Adipocyte (in vitro differentiated cells): ENCODE measurements around the gene TTLL6.
"Not testable (repeated sequence)": the region's sequence is repeated elsewhere in the genome, so short reads cannot be mapped to it uniquely, and the experiment has no call there.

Experiments used
- DNase-seq: peaks from one replicate; pipeline ENCODE4 v3.0.0-alpha.2; 2015; ENCODE audit warnings: low read depth
- H3K27me3 ChIP-seq: replicated peaks from 2 replicates; pipeline ENCODE4 v1.7.0; 2013; ENCODE audit warnings: mild to moderate bottlenecking, low read length, moderate library complexity; ENCODE audit not compliant: control insufficient read depth, insufficient read depth
- H3K36me3 ChIP-seq: 2 replicates; pipeline ENCODE4 v1.7.0; 2013; ENCODE audit warnings: low read length, mild to moderate bottlenecking, moderate library complexity; ENCODE audit not compliant: control insufficient read depth, insufficient read depth, severe bottlenecking
- H3K4me1 ChIP-seq: 2 replicates; pipeline ENCODE4 v1.7.0; 2013; ENCODE audit warnings: mild to moderate bottlenecking, low read length, moderate library complexity; ENCODE audit not compliant: control insufficient read depth, insufficient read depth
- H3K4me3 ChIP-seq: 2 replicates; pipeline ENCODE4 v1.7.0; 2013; ENCODE audit warnings: mild to moderate bottlenecking, low read length, moderate library complexity
- H3K9ac ChIP-seq: 2 replicates; pipeline ENCODE4 v1.7.0; 2013; ENCODE audit warnings: mild to moderate bottlenecking, low read length, moderate library complexity
- H3K9me3 ChIP-seq: 2 replicates; pipeline ENCODE4 v1.7.0; 2013; ENCODE audit warnings: mild to moderate bottlenecking, low read length, moderate library complexity; ENCODE audit not compliant: control insufficient read depth

The TTLL6 gene

DNA sequence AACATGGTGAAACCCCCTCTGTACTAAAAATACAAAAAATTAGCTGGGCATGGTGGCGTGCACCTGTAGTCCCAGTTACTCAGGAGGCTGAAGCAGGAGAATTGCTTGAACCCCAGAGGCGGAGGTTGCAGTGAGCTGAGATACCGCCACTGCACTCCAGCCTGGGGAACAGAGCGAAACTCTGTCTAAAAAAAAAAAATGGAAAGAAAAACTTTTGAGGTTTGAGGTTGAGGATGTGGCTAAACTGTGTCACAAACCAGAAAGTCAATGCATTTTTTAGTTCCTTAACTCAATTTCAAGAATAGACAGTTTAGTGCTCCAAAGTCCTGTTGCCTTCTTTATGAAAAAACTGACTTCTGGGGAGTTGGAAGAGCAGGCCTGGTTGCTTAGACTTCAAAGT, 20.4 kb upstream of the TTLL6 start:
- not testable (repeated sequence) for H3K9me3 ChIP-seq, H3K27me3 ChIP-seq, DNase-seq, H3K4me3 ChIP-seq, H3K9ac ChIP-seq
- H3K4me1 ChIP-seq: peaks cover 51% of the 10 kb centered on the region
- peaks cover 12% of the 10 kb centered on the region for H3K36me3 ChIP-seq

DNA sequence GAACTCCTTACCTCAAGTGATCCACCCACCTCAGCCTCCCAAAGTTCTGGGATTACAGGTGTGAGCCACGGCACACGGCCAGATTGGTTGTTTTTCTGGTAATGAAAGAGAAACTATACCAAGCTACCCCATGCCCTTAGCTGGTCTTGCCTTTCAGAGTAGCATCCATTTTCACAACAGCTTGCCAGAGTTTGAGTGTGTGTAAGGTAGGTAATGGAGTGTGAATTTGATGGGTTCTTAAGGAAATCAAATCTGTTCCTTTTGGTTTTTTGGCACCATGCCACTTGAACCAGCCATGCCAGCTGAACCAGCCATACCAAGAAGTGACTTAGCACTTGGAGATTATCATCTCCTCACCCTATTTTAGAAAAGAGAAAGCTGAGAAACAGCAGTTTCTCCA, 18.9 kb upstream of the TTLL6 start:
- H3K36me3 ChIP-seq: peaks cover 9% of the 10 kb centered on the region
- no peak for DNase-seq

DNA sequence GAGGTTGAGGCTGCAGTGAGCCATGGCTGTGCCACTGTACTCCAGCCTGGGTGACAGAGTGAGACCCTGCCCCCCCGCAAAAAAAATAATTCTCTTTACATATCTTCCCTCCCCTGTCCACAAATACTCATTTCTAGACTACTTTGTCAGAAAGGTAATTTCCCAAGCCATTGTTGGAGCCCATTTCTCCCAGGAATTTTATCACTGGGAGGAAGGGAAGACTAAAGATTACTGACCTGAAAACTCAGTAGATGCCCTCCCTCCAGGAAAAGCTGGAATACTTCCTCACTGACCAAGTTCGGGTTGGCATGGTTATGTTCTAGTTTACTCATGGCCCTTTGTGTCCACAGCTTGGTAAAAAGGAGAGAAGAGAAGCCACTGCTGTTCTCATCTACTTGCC, 17.9 kb upstream of the TTLL6 start:
- Histone ChIP-seq H3K4me1 (peaks cover 38% of the 10 kb centered on the region), H3K9me3 (no peaks in the 10 kb centered on the region), H3K27me3 (no peaks in the 10 kb centered on the region), H3K9ac (no peak overlapping the region), H3K36me3 (peaks cover 9% of the 10 kb centered on the region), H3K4me3 (no peak overlapping the region)
- no peak for DNase-seq

More for the DNA sequence above, 18.9 kb upstream of the TTLL6 start:
- no peak overlapping the region for H3K9ac ChIP-seq
- no peak overlapping the region for H3K4me3 ChIP-seq
- H3K9me3 ChIP-seq: no peaks in the 10 kb centered on the region
- no peaks in the 10 kb centered on the region for H3K27me3 ChIP-seq
- H3K4me1 ChIP-seq: peaks cover 48% of the 10 kb centered on the region

DNA sequence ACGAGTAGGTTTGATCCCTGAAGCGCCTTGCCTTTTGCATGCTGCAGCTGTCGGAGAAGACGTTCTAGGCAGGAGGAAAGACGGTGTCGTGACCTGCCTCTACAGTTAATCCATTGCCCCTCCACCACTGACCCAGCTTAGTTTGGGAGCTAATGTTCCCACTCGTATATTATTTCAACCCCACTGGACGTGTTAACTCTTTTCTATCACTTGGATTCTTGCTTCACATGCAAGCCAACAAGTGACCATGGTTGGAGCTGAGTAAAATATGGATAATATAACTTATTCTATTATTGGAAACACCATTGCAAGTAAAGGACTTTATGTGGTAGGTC, 14.5 kb upstream of the TTLL6 start:
- Histone ChIP-seq H3K27me3 (no peaks in the 10 kb centered on the region), H3K4me1 (peaks cover 31% of the 10 kb centered on the region), H3K36me3 (peaks cover 9% of the 10 kb centered on the region), H3K4me3 (peak overlapping the region; percentile 100), H3K9me3 (no peaks in the 10 kb centered on the region), H3K9ac (peak overlapping the region; percentile 100)
- no peak for DNase-seq

DNA sequence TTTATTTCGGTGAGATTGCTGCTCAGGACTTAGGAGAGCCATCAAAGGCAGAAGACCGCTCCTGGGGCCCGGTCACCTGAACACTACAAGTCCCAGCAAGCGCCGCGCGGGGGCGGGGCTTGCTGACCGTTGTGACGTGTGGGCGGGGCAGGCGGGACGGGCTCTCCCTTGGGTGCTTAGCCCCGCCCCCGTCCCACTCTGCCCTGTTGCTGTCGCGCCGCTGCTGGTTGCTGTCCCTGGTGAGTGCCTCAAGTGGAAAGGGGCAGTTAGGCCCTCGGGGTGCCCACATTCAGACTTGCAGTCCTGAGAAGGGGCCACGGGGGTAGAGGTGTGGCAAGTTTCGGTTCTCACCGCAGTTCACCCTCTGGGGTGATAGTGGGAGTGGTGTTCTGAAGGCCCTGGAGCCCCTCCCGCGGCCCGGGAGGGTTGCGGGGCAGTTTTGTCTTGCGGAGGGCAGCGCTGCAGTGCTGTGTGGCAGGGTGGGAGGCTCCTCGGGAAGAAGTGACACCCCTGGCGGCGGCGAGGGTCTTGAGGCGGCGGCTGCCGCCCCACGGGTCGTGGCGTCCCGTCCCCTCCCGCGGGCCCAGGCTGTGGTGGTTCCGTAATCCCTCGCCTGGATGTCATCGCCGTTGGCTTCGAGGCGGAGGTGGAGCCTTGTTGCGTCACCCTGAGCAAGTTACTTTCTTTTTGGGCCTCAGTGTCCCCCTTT, 14.0 kb upstream of the TTLL6 start, which contains the start of gene CALCOCO2:
CALCOCO2 (plus strand) TSS at position 196 of the 709 bp plus-strand sequence. CDS start 10,673 bp downstream, outside the sequence.
- peak within 1 kb of the TSS; percentile 100 for H3K9ac ChIP-seq
- DNase-seq: peak; percentile 98
- peaks cover 31% of the 10 kb centered on the region for H3K4me1 ChIP-seq
- H3K9me3 ChIP-seq: no peaks in the 10 kb centered on the region
- H3K4me3 ChIP-seq: peak within 1 kb of the TSS; percentile 100
- H3K27me3 ChIP-seq: no peaks in the 10 kb centered on the region
- H3K36me3 ChIP-seq: peaks cover 6% of the 10 kb centered on the region

DNA sequence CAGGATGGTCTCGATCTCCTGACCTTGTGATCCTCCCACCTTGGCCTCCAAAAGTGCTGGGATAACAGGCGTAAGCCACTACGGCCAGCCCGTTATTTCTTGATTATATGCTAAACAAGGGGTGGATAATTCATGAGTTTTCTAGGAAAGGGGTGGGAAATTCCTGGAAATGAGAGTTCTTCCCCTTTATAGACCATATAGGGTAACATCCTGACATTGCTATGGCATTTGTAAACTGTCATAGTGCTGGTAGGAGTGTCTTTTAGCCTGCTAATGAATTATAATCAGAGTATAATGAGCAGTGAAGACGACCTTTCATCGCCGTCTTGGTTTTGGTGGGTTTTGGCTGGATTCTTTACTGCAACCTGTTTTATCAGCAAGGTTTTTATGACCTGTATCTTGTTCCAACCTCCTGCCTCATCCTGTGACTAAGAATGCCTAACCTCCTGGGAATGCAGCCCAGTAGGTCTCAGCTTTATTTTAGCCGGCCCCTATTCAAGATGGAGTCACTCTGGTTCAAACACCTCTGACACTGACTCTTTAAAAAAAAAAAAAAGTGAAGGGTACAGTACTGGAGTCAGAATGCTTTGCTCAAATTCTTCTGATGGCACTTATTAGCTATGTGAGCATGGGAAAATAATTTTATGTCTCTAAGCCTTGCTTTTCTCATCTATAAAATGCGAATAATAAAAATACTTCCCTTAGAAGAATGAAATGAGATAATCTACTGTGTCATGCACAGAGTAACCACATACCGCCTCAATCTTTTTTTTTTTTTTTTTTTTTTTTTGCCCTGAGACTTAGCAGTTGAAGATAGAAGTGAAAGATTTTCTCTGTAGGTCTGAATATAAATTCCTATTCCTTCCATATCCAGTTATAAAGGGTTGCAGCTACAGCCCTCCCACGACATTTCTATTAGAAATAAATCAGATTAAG, 8.7 kb upstream of the TTLL6 start:
- Histone ChIP-seq H3K4me3 (no peak overlapping the region), H3K36me3 (no peaks in the 10 kb centered on the region), H3K4me1 (no peaks in the 10 kb centered on the region), H3K9ac (no peak overlapping the region), H3K9me3 (no peaks in the 10 kb centered on the region), H3K27me3 (no peaks in the 10 kb centered on the region)
- DNase-seq: no peak

DNA sequence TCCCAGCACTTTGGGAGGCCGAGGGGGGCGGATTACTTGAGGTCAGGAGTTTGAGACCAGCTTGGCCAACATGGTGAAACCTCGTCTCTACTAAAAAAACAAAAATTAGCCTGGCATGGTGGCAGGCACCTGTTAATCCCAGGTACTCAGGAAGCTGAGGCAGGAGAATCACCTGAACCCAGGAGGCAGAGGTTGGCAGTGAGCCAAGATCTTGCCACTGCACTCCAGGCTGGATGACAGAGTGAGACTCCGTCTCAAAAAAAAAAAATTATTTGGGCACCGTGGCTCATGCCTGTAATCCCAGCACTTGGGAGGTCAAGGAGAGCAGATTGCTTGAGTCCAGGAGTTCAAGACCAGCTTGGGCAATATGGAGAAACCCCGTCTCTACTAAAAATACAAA, 3.9 kb upstream of the TTLL6 start:
- H3K4me3 ChIP-seq, H3K9ac ChIP-seq, H3K4me1 ChIP-seq, H3K9me3 ChIP-seq, H3K36me3 ChIP-seq, DNase-seq: not testable (repeated sequence)
- H3K27me3 ChIP-seq: peaks cover 12% of the 10 kb centered on the region

DNA sequence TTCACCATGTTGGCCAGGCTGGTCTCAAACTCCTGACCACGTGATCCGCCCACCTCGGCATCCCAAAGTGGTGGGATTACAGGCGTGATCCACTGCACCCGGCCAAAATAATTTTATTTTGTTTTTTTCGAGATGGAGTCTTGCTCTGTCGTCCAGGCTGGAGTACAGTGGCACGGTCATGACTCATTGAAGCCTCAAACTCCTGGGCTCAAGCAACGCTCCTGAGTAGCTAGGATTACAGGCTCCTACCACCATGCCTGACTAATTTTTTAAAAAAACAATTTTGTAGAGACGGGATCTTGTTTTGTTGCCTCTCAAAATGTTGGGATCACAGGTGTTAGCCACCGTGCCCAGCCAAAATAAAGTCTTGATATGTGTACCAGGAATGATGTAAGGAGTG, 2.4 kb upstream of the TTLL6 start:
- H3K9me3 ChIP-seq: no peaks in the 10 kb centered on the region
- H3K4me3 ChIP-seq: no peak overlapping the region
- DNase-seq: no peak
- H3K27me3 ChIP-seq: peaks cover 12% of the 10 kb centered on the region
- H3K36me3 ChIP-seq: no peaks in the 10 kb centered on the region
- no peak overlapping the region for H3K9ac ChIP-seq
- H3K4me1 ChIP-seq: no peaks in the 10 kb centered on the region

DNA sequence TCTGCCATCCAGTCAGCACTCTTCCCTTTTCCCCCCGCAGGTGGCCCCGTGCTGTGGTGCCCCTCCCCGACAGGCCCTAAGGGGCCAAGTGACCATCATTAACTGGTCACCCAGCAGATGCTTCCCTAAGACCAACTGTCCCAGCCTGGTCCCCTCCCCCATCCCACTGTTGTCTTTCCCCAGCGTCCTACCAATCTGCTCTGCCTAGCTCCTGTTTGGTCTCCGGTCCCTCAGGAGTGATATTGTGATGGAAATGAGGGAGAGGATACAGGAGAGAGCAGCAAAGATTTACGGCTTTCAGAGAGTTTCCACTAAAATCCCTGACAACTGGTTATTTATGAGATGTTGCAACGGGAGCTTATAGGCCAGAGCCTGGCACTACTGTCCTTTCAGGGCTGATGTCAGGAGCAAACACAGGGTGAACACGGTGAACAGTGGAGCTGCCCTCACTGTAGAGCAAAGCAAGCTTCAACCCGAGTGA, 1.4 kb upstream of the TTLL6 start:
- no peak overlapping the region for H3K4me3 ChIP-seq
- H3K9ac ChIP-seq: no peak overlapping the region
- H3K36me3 ChIP-seq: no peaks in the 10 kb centered on the region
- H3K27me3 ChIP-seq: peaks cover 16% of the 10 kb centered on the region
- H3K4me1 ChIP-seq: no peaks in the 10 kb centered on the region
- DNase-seq: no peak
- no peaks in the 10 kb centered on the region for H3K9me3 ChIP-seq

DNA sequence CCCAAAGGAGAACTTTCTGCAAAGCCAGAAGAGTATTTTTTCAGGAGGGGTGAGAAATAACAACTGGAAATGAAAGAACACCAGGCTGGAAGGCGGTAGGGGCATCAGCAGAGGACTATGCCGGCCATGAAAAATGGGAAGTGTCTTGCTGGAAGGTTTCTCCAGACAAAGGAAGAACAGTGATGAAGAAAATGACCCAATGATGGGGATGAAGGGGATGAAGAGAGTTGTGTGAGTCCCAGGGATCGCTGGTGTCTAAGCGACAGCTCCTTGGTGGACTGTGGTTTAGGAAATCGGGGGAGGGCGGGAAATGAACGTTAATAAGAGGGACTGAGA, 623 bp downstream of the TTLL6 start:
- H3K4me3 ChIP-seq: peak overlapping the region; percentile 75
- no peak for DNase-seq
- no peak overlapping the region for H3K9ac ChIP-seq
- H3K27me3 ChIP-seq: peaks cover 31% of the 10 kb centered on the region
- H3K36me3 ChIP-seq: no peaks in the 10 kb centered on the region
- H3K9me3 ChIP-seq: no peaks in the 10 kb centered on the region
- no peaks in the 10 kb centered on the region for H3K4me1 ChIP-seq

DNA sequence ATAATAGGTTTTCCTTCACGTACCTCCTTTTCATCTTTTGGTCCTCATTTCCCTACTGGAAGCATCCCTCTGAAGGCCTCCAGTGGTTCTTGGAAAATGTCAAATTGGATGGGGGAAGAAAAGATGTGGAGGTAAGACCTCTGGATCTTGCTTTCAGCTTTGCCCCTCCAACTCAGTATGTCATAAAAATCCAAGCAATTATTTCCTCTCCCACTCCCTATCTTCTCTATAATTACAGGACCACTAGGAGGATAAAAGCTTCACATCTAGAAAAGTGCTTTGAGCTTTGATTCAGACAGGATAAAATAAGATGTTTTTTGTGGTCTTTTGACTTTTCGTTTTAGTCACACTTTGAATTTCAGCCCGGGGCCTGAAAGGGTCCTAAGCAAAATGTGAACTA, 1.7 kb downstream of the TTLL6 start:
- H3K27me3 ChIP-seq: peaks cover 31% of the 10 kb centered on the region
- H3K4me1 ChIP-seq: no peaks in the 10 kb centered on the region
- H3K9ac ChIP-seq: no peak overlapping the region
- no peak for DNase-seq
- H3K36me3 ChIP-seq: no peaks in the 10 kb centered on the region
- no peaks in the 10 kb centered on the region for H3K9me3 ChIP-seq
- no peak overlapping the region for H3K4me3 ChIP-seq
